ENCODE data around the gene CXXC1.
A peak's percentile ranks its signal among the peaks of the same experiment; 100 is the strongest.
"Not testable (repeated sequence)": the region's sequence is repeated elsewhere in the genome, so short reads cannot be mapped to it uniquely, and the experiment has no call there.

CXXC1 gene

GRCh38 chr18:50287441-50288347 is at the start of gene CXXC1:
Gene CXXC1, minus strand, starts transcription at chr18:50287692. Its CDS starts 103 bp downstream, at chr18:50287589.
- DNase-seq (ENCODE audit: low read depth in 3 of 3), result peak; percentile 94 to 95 (median 95)

- DNase-seq (ENCODE audit: low read depth in 3 of 3), result no peak
Measured at GRCh38 chr18:50334546-50335152, 47.2 kb upstream of the CXXC1 start.

GRCh38 chr18:50331691-50332090 is 44.2 kb upstream of the CXXC1 start:
- DNase-seq (ENCODE audit: low read depth in 3 of 3), result no peak

- no peak for DNase-seq (ENCODE audit: low read depth in 3 of 3)
Measured at GRCh38 chr18:50330176-50330575, 42.7 kb upstream of the CXXC1 start.

- DNase-seq (ENCODE audit: low read depth in 3 of 3), result no peak
Measured at GRCh38 chr18:50327983-50328382, 40.5 kb upstream of the CXXC1 start.

- DNase-seq (ENCODE audit: low read depth in 3 of 3), result no peak
Measured at GRCh38 chr18:50320719-50321118, 33.2 kb upstream of the CXXC1 start.

- DNase-seq (ENCODE audit: low read depth in 3 of 3), result no peak
Measured at GRCh38 chr18:50315100-50315871, 27.8 kb upstream of the CXXC1 start.

GRCh38 chr18:50313873-50314460 is 26.5 kb upstream of the CXXC1 start:
- no peak for DNase-seq (ENCODE audit: low read depth in 3 of 3)

GRCh38 chr18:50313031-50313607 is 25.6 kb upstream of the CXXC1 start:
- DNase-seq (ENCODE audit: low read depth in 3 of 3), result no peak

GRCh38 chr18:50312296-50313030 is 25.0 kb upstream of the CXXC1 start:
- DNase-seq (ENCODE audit: low read depth in 3 of 3), result no peak

GRCh38 chr18:50311650-50312049 is 24.2 kb upstream of the CXXC1 start:
- DNase-seq (ENCODE audit: low read depth in 3 of 3), result no peak

GRCh38 chr18:50310080-50310479 is 22.6 kb upstream of the CXXC1 start:
- no peak for DNase-seq (ENCODE audit: low read depth in 3 of 3)

- not testable (repeated sequence) for DNase-seq (ENCODE audit: low read depth in 3 of 3)
Measured at GRCh38 chr18:50308851-50309250, 21.4 kb upstream of the CXXC1 start.

GRCh38 chr18:50307738-50308470 is 20.4 kb upstream of the CXXC1 start:
- peak; percentile 80 to 89 (median 85) for DNase-seq (ENCODE audit: low read depth in 3 of 3)

GRCh38 chr18:50307400-50307737 is 19.9 kb upstream of the CXXC1 start:
- DNase-seq (ENCODE audit: low read depth in 3 of 3), result no peak

GRCh38 chr18:50306944-50307343 is 19.5 kb upstream of the CXXC1 start:
- no peak for DNase-seq (ENCODE audit: low read depth in 3 of 3)

GRCh38 chr18:50301074-50301473 is 13.6 kb upstream of the CXXC1 start:
- DNase-seq (ENCODE audit: low read depth in 3 of 3), result no peak

GRCh38 chr18:50299626-50300388 is 12.3 kb upstream of the CXXC1 start:
- no peak for DNase-seq (ENCODE audit: low read depth in 3 of 3)

GRCh38 chr18:50298443-50299284 is 11.2 kb upstream of the CXXC1 start:
- no peak for DNase-seq (ENCODE audit: low read depth in 3 of 3)

Measured in stimulated activated CD4-positive, alpha-beta T cell treated with anti-CD3 and anti-CD28 coated beads, TNF-alpha, amount 100 ng/mL, for 24 hours (primary cell).